GM12878 (cell line): Measurements from ENCODE around the gene ARFGAP2. TPM values are rescaled to one million over a fixed set of nuclear protein-coding genes. Genes with fewer than 3 reads are reported as not detected.

Source experiments
- ATAC-seq: fragments of 200-7000 bp; cut with Tn5 transposase; 3 replicates; pipeline ENCODE4 v1.9.1; 2020; ENCODE audit warnings: mild to moderate bottlenecking, moderate library complexity
- BruUV-seq: library from RNA; stranded (reverse); fragments of 400-500 nt; replicated peaks from 2 replicates; lab custom pipeline; 2021; lab: Mats Ljungman, UMichigan
- CTCF ChIA-PET: fragments of 300-600 bp; sonication (Branson Sonifier 250); formaldehyde crosslinking; extraction: SDS; loops from one replicate; lab custom pipeline; 2021; ENCODE audit warnings: inconsistent platforms; lab: Yijun Ruan, JAX
- POLR2A ChIA-PET: fragments of 350-600 bp; formaldehyde crosslinking; extraction: SDS; loops from one replicate; lab custom pipeline; 2021; ENCODE audit warnings: inconsistent platforms; lab: Charles Lee
- RAD21 ChIA-PET: fragments of 300-600 bp; sonication (Branson Sonifier 250); formaldehyde crosslinking; loops from one replicate; lab custom pipeline; 2023; ENCODE audit warnings: antibody characterized with exemption; ENCODE audit not compliant: unreplicated experiment; lab: Charles Lee
- SMC1A ChIA-PET: fragments of 300-600 bp; sonication (Branson Sonifier 250); formaldehyde crosslinking; loops from one replicate; lab custom pipeline; 2023; ENCODE audit not compliant: unreplicated experiment, uncharacterized antibody; lab: Charles Lee
- DNase-seq: peaks from one replicate; pipeline ENCODE4 v3.0.0-alpha.2; 2011; ENCODE audit warnings: low read depth, low spot score
- FAIRE-seq: peaks from 3 replicates; lab custom pipeline; 2011; peaks lifted over from hg19 to GRCh38; lab: Jason Lieb, UNC
- H2AFZ ChIP-seq: 2 replicates; pipeline ENCODE4 v1.6.0; 2011; ENCODE audit warnings: low read depth, low read length, control low read depth; ENCODE audit not compliant: control insufficient read depth
- H3K27ac ChIP-seq: 2 replicates; pipeline ENCODE4 v1.5.1; 2011; ENCODE audit warnings: control low read depth; ENCODE audit not compliant: control insufficient read depth, insufficient read depth
- H3K27me3 ChIP-seq, 2 experiments: replicated peaks in 1 of 2; 2 replicates each; pipeline versions ENCODE4 v1.6.0 to v1.6.1; 2011; ENCODE audit warnings: low read length in 1 of 2; ENCODE audit not compliant: control insufficient read depth in 2 of 2, insufficient read depth in 2 of 2
- H3K36me3 ChIP-seq, 2 experiments: 2 replicates each; pipeline ENCODE4 v1.5.1; 2011; ENCODE audit warnings: low read length in 1 of 2; ENCODE audit not compliant: control insufficient read depth in 2 of 2, insufficient read depth in 2 of 2
- H3K4me1 ChIP-seq: 2 replicates; pipeline ENCODE4 v1.6.1; 2011; ENCODE audit warnings: mild to moderate bottlenecking, low read length, moderate library complexity, mixed read lengths; ENCODE audit not compliant: control insufficient read depth, insufficient read depth
- H3K4me2 ChIP-seq: 2 replicates; pipeline ENCODE4 v1.6.0; 2011; ENCODE audit warnings: control low read depth; ENCODE audit not compliant: control insufficient read depth, insufficient read depth
- H3K4me3 ChIP-seq: fragments of 200-600 bp; sonication (generic); 2 replicates; pipeline ENCODE4 v1.5.1; 2016
- H3K79me2 ChIP-seq: 2 replicates; pipeline ENCODE4 v1.6.0; 2011; ENCODE audit warnings: low read length; ENCODE audit not compliant: control insufficient read depth, insufficient read depth
- H3K9ac ChIP-seq: 2 replicates; pipeline ENCODE4 v1.8.0; 2011; ENCODE audit warnings: low read length, control low read depth, mixed read lengths; ENCODE audit not compliant: control insufficient read depth, insufficient read depth
- H3K9me3 ChIP-seq: replicated peaks from 3 replicates; pipeline ENCODE4 v1.5.1; 2011; ENCODE audit warnings: mild to moderate bottlenecking, low read length; ENCODE audit not compliant: control insufficient read depth, insufficient read depth
- H4K20me1 ChIP-seq: 2 replicates; pipeline ENCODE4 v1.6.0; 2011; ENCODE audit not compliant: control insufficient read depth, insufficient read depth
- FOS ChIP-seq: IDR thresholded peaks from 3 replicates; pipeline ENCODE4 v1.6.1; 2011; ENCODE audit warnings: borderline replicate concordance; ENCODE audit not compliant: insufficient read length; ENCODE audit errors: extremely low read depth
- POU2F2 ChIP-seq: IDR thresholded peaks from 3 replicates; pipeline ENCODE4 v1.6.1; 2011; ENCODE audit warnings: low read depth, mild to moderate bottlenecking, low read length, borderline replicate concordance
- RUNX3 ChIP-seq: IDR thresholded peaks from 2 replicates; pipeline ENCODE4 v1.6.1; 2012; ENCODE audit warnings: low read length, inconsistent platforms
- SRF ChIP-seq, 2 experiments: IDR thresholded peaks; 2 replicates each; pipeline ENCODE4 v1.6.1; 2011; ENCODE audit warnings: low read depth in 2 of 2, low read length in 2 of 2, mild to moderate bottlenecking in 1 of 2, moderate library complexity in 1 of 2
- ZZZ3 ChIP-seq: IDR thresholded peaks from 2 replicates; pipeline ENCODE4 v1.6.1; 2011; ENCODE audit warnings: low read depth; ENCODE audit not compliant: control insufficient read depth, insufficient read length
- WGBS: methylation state at CpG from one replicate; pipeline ENCODE4 v1.1.6; 2016; ENCODE audit warnings: low lambda C conversion rate; ENCODE audit not compliant: insufficient replicate concordance, insufficient coverage; ENCODE audit errors: missing lambda C conversion rate; 5-methylcytosine and 5-hydroxymethylcytosine counted together
- in situ Hi-C: fragments of 300-500 bp; cut with MboI; formaldehyde crosslinking; loops from 9 replicates; pipeline ENCODE4 v1.14.3; 2018; ENCODE audit warnings: mixed read lengths
- intact Hi-C: fragments of 100-400 bp; cut with micrococcal nuclease; formaldehyde crosslinking; loops from one replicate; pipeline ENCODE4 v1.14.2; 2022; ENCODE audit not compliant: unreplicated experiment
- polyA plus RNA-seq, 11 experiments: library from polyadenylated mRNA; depleted of rRNA in 4 of 11; unstranded in 6 of 11; stranded (reverse) in 5 of 11; fragments of >200 nt; fragmentation: Nextera tagmentation in 4 of 11; fragmentation: Illumina TruSeq in 1 of 11; extraction: Ambion mirVana in 4 of 11; extraction: Trizol in 1 of 11; gene quantifications; 1 replicate in 1 of 11; 2 replicates in 10 of 11; pipeline versions ENCODE4 v1.2.1 to v1.2.3, GENCODE V29; 2011 to 2016; ENCODE audit warnings: inconsistent platforms in 2 of 11, missing spikeins in 2 of 11, low read depth in 1 of 11
- total RNA-seq, 4 experiments: library from RNA; depleted of rRNA in 3 of 4; stranded (reverse); fragments of >200 nt in 3 of 4; fragmentation: Illumina TruSeq in 1 of 4; extraction: Trizol in 1 of 4; gene quantifications; 2 replicates each; pipeline versions ENCODE4 v1.2.1 to v1.2.3, GENCODE V29; 2013 to 2021
- TF ChIP-seq, protein P1 (sequence below): IDR thresholded peaks from 2 replicates; pipeline ENCODE4 v1.6.1; 2011; ENCODE audit warnings: mild to moderate bottlenecking, low read depth, low read length, moderate library complexity; ENCODE audit not compliant: insufficient replicate concordance

The ARFGAP2 gene
- total and polyA plus RNA-seq, 10 of the 15 experiments (the other 5 are each of a cell fraction or from before 2014, with no cell fraction given), result 20.9 to 100 (median 75.5) TPM

GRCh38 chr11:47154616-47155570, 21.8 kb downstream of the ARFGAP2 start:
- TF ChIP-seq FOS, result no peak
- TF ChIP-seq ZZZ3, result no peak
- TF ChIP-seq RUNX3, result no peak
- TF ChIP-seq, protein P1, sequence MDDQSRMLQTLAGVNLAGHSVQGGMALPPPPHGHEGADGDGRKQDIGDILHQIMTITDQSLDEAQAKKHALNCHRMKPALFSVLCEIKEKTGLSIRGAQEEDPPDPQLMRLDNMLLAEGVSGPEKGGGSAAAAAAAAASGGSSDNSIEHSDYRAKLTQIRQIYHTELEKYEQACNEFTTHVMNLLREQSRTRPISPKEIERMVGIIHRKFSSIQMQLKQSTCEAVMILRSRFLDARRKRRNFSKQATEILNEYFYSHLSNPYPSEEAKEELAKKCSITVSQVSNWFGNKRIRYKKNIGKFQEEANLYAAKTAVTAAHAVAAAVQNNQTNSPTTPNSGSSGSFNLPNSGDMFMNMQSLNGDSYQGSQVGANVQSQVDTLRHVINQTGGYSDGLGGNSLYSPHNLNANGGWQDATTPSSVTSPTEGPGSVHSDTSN, result no peak
- TF ChIP-seq SRF (IDR thresholded peaks at IDR 0.05; ENCODE audit: low read depth in 2 of 2, low read length in 2 of 2), result no peak
- TF ChIP-seq POU2F2, result no peak
- no peaks in the 10 kb centered on the region for H4K20me1 ChIP-seq
- no peaks in the 10 kb centered on the region for H3K36me3 ChIP-seq
- ChIA-PET POLR2A (interaction anchor here (0.7 kb wide), 1 partner anchor 556 kb away, joined by 3 read pairs; no protein-coding TSS in a partner anchor), CTCF (interaction anchor here (0.7 to 5.2 kb wide), 15 partner anchors 8 to 342 kb away, joined by 3 to 63 read pairs (median 4); no protein-coding TSS in a partner anchor), RAD21 (interaction anchor here (1.4 kb wide), 1 partner anchor 104 kb away, joined by 4 read pairs; no protein-coding TSS in a partner anchor), SMC1A (interaction anchor here (1.3 to 4.0 kb wide), 4 partner anchors 239 to 273 kb away, joined by 3 to 44 read pairs (median 12); no protein-coding TSS in a partner anchor)
- DNase-seq (no peak), FAIRE-seq (no peak), ATAC-seq (no peak)
- no peak overlapping the region for H3K4me3 ChIP-seq
- H3K4me2 ChIP-seq, result no peak overlapping the region
- H3K4me1 ChIP-seq, result no peaks in the 10 kb centered on the region
- no peaks in the 10 kb centered on the region for H3K79me2 ChIP-seq
- WGBS, result 54% methylated on average over 18 of the region's 18 CpGs
- intact Hi-C loops (no loop called here), in situ Hi-C loops (no loop called here)
- H3K9ac ChIP-seq, result no peak overlapping the region
- BruUV-seq, result no TSS peak
- H3K9me3 ChIP-seq, result no peaks in the 10 kb centered on the region
- H3K27ac ChIP-seq, result no peak overlapping the region
- no peak overlapping the region for H2AFZ ChIP-seq
- H3K27me3 ChIP-seq, result no peaks in the 10 kb centered on the region
